Keratinocyte (primary cell): Measurements from ENCODE around the gene GRB10.

Source experiments
- EZH2 ChIP-seq: IDR thresholded peaks from one replicate; pipeline ENCODE4 v1.6.1; 2012; ENCODE audit warnings: inconsistent platforms, mild to moderate bottlenecking, low read length, moderate library complexity
- TF ChIP-seq, protein P1 (sequence below), 3 experiments: IDR thresholded peaks in 1 of 3; conservative IDR thresholded peaks in 1 of 3; optimal IDR thresholded peaks in 1 of 3; 2 replicates in 2 of 3; 3 replicates in 1 of 3; pipeline versions ENCODE3 to v1.5.1; 2011; ENCODE audit warnings: low read length in 3 of 3, mild to moderate bottlenecking in 3 of 3, moderate library complexity in 2 of 3, control low read depth in 1 of 3, inconsistent platforms in 1 of 3; ENCODE audit not compliant: insufficient read depth in 2 of 3; ENCODE audit errors: extremely low read depth in 1 of 3

DNA sequence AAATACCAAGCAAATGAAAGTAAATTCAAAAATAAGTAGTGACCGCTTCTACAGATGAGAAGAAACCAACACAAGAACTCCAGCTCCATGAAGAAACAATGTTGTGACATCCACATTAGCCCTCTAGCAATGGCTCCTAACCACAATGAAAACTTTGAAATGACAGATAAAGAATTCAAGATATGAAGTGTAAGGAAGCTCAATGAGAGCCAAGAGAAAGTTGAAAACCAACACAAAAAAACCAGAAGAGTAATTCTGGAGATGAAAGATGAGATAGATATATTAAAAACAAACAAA, 149.3 kb downstream of the GRB10 start:
- TF ChIP-seq, protein P1, sequence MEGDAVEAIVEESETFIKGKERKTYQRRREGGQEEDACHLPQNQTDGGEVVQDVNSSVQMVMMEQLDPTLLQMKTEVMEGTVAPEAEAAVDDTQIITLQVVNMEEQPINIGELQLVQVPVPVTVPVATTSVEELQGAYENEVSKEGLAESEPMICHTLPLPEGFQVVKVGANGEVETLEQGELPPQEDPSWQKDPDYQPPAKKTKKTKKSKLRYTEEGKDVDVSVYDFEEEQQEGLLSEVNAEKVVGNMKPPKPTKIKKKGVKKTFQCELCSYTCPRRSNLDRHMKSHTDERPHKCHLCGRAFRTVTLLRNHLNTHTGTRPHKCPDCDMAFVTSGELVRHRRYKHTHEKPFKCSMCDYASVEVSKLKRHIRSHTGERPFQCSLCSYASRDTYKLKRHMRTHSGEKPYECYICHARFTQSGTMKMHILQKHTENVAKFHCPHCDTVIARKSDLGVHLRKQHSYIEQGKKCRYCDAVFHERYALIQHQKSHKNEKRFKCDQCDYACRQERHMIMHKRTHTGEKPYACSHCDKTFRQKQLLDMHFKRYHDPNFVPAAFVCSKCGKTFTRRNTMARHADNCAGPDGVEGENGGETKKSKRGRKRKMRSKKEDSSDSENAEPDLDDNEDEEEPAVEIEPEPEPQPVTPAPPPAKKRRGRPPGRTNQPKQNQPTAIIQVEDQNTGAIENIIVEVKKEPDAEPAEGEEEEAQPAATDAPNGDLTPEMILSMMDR (optimal IDR thresholded peaks at IDR 0.05 in 1 of 3, IDR thresholded peaks at IDR 0.05 in 1 of 3, conservative IDR thresholded peaks at IDR 0.05 in 1 of 3; ENCODE audit: extremely low read depth in 1 of 3, insufficient read depth in 2 of 3, low read length in 3 of 3): no peak
- no peak for TF ChIP-seq EZH2
